HG03066 (cell line): ENCODE measurements around the gene PDE4B.
"Not testable (repeated sequence)": the region's sequence is repeated elsewhere in the genome, so short reads cannot be mapped to it uniquely, and the experiment has no call there.

Experiments used
- ATAC-seq: cut with Tn5 transposase; IDR thresholded peaks from one replicate; pipeline ENCODE4 v1.9.1; 2021; ENCODE audit warnings: low read depth; ENCODE audit not compliant: unreplicated experiment

Gene PDE4B

DNA sequence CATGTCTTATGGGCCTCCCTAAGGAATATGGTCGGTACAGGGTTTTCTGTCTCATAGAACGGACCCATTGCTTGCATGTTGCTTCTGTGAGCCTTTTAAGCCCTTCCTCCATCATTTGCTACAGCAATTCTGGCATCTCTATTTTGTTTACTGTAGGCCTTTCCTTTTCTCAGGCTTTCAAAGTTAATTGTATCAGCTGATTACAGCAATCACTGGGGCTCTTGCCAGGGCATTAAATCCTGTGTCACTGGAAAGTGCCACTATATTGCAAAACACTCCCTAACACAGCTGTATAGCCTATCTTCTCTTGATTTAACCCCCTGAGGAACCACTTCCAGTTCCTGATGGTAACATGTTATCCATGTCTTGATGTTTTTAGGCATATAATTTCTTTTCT lies 156.5 kb downstream of the PDE4B start:
- ATAC-seq: no peak

DNA sequence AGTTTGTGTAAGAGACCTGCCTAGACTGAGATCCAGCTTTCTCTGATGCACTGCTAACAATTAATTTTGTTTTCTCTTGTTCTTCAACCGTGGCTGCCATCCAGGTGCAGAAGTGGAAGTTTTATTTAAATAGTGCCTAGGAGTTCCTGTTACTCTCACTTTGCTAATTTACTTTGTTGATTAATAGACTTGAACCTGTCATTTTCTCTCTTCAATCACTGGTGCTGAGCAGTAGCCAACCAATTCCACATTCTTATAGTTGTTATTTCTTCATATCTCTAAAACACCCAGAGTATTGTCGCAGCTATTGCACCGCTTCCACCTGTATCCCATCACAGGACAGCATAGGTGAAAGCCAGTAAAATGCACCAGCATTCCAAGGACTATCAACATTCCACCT lies 157.2 kb downstream of the PDE4B start:
- ATAC-seq: no peak

- ATAC-seq: no peak
Observed at GRCh38 chr1:65952696-65953095, 160.0 kb downstream of the PDE4B start.

DNA sequence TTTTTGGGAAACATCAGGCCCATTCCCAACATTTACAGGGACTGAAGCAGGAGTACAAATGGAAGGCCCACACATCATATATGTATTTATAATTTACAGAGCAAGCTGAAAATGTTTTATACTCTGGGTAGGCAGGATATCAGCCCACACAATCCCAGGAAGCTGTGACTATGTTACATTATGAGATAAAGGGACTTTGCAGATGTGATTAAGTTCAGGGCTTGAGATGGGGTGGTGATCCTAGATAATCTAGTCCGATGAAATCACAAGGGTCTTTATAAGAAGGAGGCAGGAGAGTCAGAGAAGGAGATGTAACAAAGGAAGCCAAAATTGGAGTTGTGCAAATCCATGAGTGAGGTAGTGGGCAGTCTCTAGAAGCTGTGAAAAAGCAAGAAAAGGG lies 160.5 kb downstream of the PDE4B start:
- no peak for ATAC-seq

DNA sequence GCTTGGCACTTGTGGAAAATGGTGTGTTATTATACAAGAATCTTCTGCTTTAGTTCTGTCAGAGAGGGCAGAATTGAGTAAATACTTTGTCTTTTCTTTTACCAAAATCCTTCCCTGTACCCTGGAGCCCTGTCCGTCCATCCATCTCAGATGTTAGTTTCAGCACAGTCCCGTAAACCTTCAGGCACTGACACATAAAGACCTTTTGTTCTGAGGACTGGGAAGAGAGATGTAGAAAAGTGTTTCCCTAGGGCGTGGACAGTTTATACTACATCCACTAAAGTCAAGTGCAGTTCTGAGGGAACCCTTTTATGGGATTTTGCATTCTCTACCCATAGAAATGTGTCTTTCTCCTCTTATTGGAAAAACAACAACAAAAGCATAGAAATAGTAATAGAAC lies 162.4 kb downstream of the PDE4B start:
- ATAC-seq: no peak

DNA sequence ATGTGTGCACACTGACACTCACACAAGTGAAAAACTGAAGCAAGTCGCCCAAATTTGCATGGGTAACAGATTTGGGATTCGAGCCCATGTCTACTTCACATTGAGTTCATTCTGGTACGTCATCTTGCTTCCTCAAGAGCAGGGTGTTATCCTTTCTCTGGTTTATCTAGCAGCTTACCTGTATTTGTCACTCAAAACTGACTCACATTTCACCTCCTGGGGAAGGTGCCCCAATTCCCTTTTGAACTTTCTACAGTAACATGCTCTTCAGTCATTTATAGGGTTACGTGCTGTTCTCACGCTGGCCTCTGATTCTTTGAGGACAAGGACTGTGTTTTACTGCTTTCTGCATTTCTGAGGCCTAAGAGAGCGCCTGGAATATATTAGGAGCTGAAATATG lies 162.8 kb downstream of the PDE4B start:
- no peak for ATAC-seq

- no peak for ATAC-seq
Observed at GRCh38 chr1:65958561-65959350, 166.1 kb downstream of the PDE4B start.

DNA sequence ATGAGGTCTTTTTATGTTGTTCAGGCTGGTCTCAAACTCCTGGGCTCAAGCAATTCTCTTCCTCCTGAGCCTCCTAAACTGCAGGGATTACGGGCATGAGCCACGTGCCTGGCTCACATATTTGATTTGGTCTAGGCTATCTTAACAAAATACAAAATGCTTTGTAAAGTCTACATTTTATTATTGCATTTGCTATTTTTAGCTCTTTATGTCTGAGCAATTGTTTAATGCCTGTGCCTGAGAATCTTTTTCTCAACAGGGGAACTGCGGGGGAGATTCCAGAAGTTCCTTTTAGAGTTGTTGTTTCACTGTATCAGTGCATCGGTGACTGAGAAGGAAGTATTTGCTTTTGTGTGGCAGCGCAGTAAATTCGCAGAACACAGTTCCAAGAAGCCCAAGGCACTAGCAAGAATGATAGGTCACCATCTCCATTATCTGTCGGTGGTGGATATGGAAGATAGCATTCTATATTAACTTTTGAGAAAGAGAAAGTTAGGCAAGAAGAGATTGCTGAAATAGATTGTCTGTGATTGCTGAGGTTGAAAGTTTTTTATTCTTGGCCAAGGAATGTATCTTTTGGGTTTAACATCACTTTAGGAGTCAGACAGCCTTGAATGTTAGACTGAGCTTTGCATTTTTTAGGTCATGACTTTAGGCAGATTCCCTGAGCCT lies 167.3 kb downstream of the PDE4B start:
- no peak for ATAC-seq

DNA sequence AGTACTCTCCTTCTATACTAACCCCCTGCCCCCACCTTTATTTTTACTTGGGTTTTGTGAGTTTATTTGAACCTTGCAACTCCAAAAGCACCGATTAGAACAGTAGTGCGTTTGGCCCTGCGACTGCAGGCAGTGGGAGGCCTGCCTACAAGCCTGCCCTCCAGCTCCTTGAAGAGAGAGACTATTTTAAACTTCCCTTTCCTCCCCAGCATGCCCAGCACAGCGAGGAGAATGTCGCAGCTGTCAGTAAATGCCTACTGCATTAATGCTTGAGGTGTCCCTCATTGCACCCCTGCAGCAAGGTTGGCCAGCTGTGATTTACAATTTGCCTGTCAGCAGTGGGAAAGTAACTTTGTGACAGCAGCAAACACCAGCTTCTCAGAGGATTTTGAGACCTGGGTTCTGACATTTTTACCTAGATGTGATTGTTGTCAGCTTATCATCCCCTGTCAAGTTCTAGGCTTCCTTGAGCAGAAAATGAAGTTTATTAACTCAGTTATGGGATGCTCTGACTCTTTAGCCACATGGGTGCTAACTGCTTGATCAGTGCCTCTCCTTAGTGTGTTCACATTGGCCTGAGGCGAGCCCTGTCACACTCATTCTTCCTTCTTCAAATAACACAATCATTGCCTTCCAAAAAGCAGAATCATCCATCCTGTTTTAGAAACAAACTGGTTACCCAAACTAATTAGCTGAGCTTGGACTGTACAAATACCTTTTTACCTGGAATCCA lies 170.6 kb downstream of the PDE4B start:
- ATAC-seq: no peak

DNA sequence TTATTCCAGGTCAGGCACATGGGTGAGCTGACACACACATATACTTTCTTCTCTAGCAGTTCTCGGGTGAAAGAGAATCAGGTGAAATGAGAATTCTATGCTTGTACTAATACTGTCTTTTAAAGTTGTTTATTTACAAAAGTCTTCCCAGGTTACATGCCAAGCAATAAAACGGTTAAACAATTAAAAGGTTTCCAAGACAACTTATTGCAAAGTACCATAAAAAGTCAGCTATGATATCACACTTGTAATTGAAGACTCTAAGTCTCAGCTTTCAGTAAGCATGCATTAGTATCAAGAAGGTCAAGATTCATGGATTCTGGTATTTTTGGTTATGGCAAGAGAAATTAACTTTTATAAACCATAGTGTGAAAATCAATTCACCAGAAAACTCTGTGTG lies 171.4 kb downstream of the PDE4B start:
- no peak for ATAC-seq

- ATAC-seq: no peak
Observed at GRCh38 chr1:65965112-65965996, 172.7 kb downstream of the PDE4B start.

DNA sequence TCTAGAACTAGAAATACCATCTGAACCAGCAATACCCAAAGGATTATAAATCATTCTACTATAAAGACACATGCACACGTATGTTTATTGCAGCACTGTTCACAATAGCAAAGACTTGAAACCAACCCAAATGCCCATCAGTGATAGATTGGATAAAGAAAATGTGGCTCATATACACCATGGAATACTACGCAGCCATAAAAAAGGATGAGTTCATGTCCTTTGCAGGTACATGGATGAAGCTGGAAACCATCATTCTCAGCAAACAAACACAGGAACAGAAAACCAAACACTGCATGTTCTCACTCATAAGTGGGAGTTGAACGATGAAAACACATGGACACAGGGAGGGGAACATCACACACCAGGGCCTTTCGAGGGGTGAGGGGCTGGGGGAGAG lies 174.8 kb downstream of the PDE4B start:
- ATAC-seq: not testable (repeated sequence)

GRCh38 chr1:65971547-65971946 lies 178.9 kb downstream of the PDE4B start:
- ATAC-seq: no peak

DNA sequence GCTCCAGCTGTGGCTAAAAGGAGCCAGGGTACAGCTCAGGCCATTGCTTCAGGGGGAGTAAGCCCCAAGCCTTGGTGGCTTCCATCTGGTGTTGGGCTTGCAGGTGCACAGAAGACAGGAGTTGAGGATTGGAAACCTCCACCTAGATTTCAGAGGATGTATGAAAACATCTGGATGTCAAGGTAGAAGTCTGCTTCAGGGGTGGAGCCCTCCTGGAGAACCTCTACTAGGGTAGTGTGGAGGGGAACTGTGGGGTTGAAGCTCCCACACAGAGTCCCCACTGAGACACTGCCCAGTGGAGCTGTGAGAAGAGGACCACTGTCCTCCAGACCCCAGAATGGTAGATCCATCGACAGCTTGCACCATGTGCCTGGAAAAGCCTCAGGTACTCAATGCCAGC lies 183.0 kb downstream of the PDE4B start:
- ATAC-seq: no peak

GRCh38 chr1:65979136-65980044 lies 186.7 kb downstream of the PDE4B start:
- ATAC-seq: no peak

- ATAC-seq: no peak
Observed at GRCh38 chr1:65980237-65980636, 187.5 kb downstream of the PDE4B start.

GRCh38 chr1:65983500-65983899 lies 190.8 kb downstream of the PDE4B start:
- ATAC-seq: no peak

GRCh38 chr1:65985393-65986066 lies 192.8 kb downstream of the PDE4B start:
- no peak for ATAC-seq

- ATAC-seq: no peak
Observed at GRCh38 chr1:65986146-65986545, 193.5 kb downstream of the PDE4B start.
